OCI-LY3 (cell line): ENCODE data around the gene ROBO1.

ENCODE experiments used
- H2AFZ ChIP-seq: fragments of 200-600, 300-600 bp; shearing (Covaris generic); 2 replicates; pipeline ENCODE4 v1.6.0; 2014; ENCODE audit warnings: antibody characterized with exemption, low read depth, low read length
- H3K27ac ChIP-seq: fragments of 200-600, 300-600 bp; sonication (generic); 2 replicates; pipeline ENCODE4 v1.5.1; 2014; ENCODE audit warnings: mild to moderate bottlenecking, low read length, moderate library complexity, mixed read lengths
- H3K27me3 ChIP-seq: fragments of 200-600, 300-600 bp; sonication (generic); 2 replicates; pipeline ENCODE4 v1.6.1; 2014; ENCODE audit warnings: low read depth, low read length, mixed read lengths
- H3K36me3 ChIP-seq: fragments of 200-600, 300-600 bp; sonication (generic); replicated peaks from 2 replicates; pipeline ENCODE3; 2014; ENCODE audit warnings: low read depth, low read length, mixed read lengths
- H3K4me1 ChIP-seq: fragments of 300-600, 200-600 bp; sonication (generic); 2 replicates; pipeline ENCODE4 v1.6.1; 2014; ENCODE audit warnings: low read length, mixed read lengths
- H3K4me2 ChIP-seq: fragments of 200-600, 300-600 bp; sonication (generic); 2 replicates; pipeline ENCODE4 v1.6.1; 2014; ENCODE audit warnings: low read length, mixed read lengths
- H3K4me3 ChIP-seq: fragments of 300-600, 200-600 bp; sonication (generic); 2 replicates; pipeline ENCODE4 v1.5.1; 2014; ENCODE audit warnings: antibody characterized with exemption, mild to moderate bottlenecking, low read length, moderate library complexity
- H3K79me2 ChIP-seq: fragments of 300-600, 200-600 bp; shearing (Covaris generic); 2 replicates; pipeline ENCODE4 v1.6.1; 2014; ENCODE audit warnings: mild to moderate bottlenecking, low read length, mixed read lengths
- H3K9ac ChIP-seq: fragments of 300-600, 200-600 bp; shearing (Covaris generic); 2 replicates; pipeline ENCODE4 v1.6.0; 2014; ENCODE audit warnings: mild to moderate bottlenecking, low read length, moderate library complexity
- H3K9me3 ChIP-seq: fragments of 200-600, 300-600 bp; shearing (Covaris generic); 2 replicates; pipeline ENCODE4 v1.6.1; 2014; ENCODE audit warnings: low read length, mixed read lengths; ENCODE audit not compliant: insufficient read depth
- H4K20me1 ChIP-seq: fragments of 200-600, 300-600 bp; sonication (generic); 2 replicates; pipeline ENCODE4 v1.6.1; 2016; ENCODE audit warnings: low read length, mixed read lengths; ENCODE audit not compliant: insufficient read depth
- CTCF ChIP-seq: fragments of 200-600, 300-600 bp; sonication (generic); IDR thresholded peaks from 2 replicates; pipeline ENCODE4 v1.5.1; 2014; ENCODE audit warnings: antibody characterized with exemption, low read length, low read depth
- EZH2phosphoT487 ChIP-seq: fragments of 200-600 bp; shearing (Covaris generic); IDR thresholded peaks from 2 replicates; pipeline ENCODE4 v1.6.1; 2018; ENCODE audit warnings: antibody characterized with exemption, mixed run types, low read depth

Gene ROBO1

GRCh38 chr3:79424811-79425210 lies 343.0 kb downstream of the ROBO1 start:
- Histone ChIP-seq H3K79me2 (no peaks in the 10 kb centered on the region), H3K4me2 (no peak overlapping the region), H2AFZ (no peak overlapping the region), H3K36me3 (no peaks in the 10 kb centered on the region), H3K27me3 (no peaks in the 10 kb centered on the region), H3K4me1 (no peaks in the 10 kb centered on the region), H3K27ac (no peak overlapping the region), H3K9ac (no peak overlapping the region), H3K4me3 (no peak overlapping the region), H3K9me3 (0 out of 2 replicates have a peak, but pooled peaks cover 3% of the 10 kb centered on the region), H4K20me1 (no peaks in the 10 kb centered on the region)
- no peak for TF ChIP-seq EZH2phosphoT487
- TF ChIP-seq CTCF = no peak

GRCh38 chr3:79423417-79423816 lies 344.4 kb downstream of the ROBO1 start:
- Histone ChIP-seq H3K4me2 (no peak overlapping the region), H3K4me1 (no peaks in the 10 kb centered on the region), H3K27ac (no peak overlapping the region), H3K9me3 (0 out of 2 replicates have a peak, but pooled peaks cover 3% of the 10 kb centered on the region), H3K27me3 (no peaks in the 10 kb centered on the region), H3K79me2 (no peaks in the 10 kb centered on the region), H4K20me1 (no peaks in the 10 kb centered on the region), H2AFZ (no peak overlapping the region), H3K36me3 (no peaks in the 10 kb centered on the region), H3K4me3 (no peak overlapping the region), H3K9ac (no peak overlapping the region)
- TF ChIP-seq EZH2phosphoT487 (no peak), CTCF (no peak)

GRCh38 chr3:79421273-79421672 lies 346.5 kb downstream of the ROBO1 start:
- TF ChIP-seq CTCF (no peak), EZH2phosphoT487 (no peak)
- no peak overlapping the region for H3K27ac ChIP-seq
- no peak overlapping the region for H2AFZ ChIP-seq
- no peaks in the 10 kb centered on the region for H3K27me3 ChIP-seq
- H3K9me3 ChIP-seq = 0 out of 2 replicates have a peak, but pooled peaks cover 3% of the 10 kb centered on the region
- no peaks in the 10 kb centered on the region for H4K20me1 ChIP-seq
- H3K4me3 ChIP-seq = no peak overlapping the region
- H3K4me1 ChIP-seq = no peaks in the 10 kb centered on the region
- no peaks in the 10 kb centered on the region for H3K79me2 ChIP-seq
- H3K4me2 ChIP-seq = no peak overlapping the region
- H3K36me3 ChIP-seq = no peaks in the 10 kb centered on the region
- no peak overlapping the region for H3K9ac ChIP-seq

- Histone ChIP-seq H3K4me3 (no peak overlapping the region), H3K27ac (no peak overlapping the region), H3K4me2 (no peak overlapping the region), H3K79me2 (no peaks in the 10 kb centered on the region), H3K9me3 (0 out of 2 replicates have a peak, but pooled peaks cover 3% of the 10 kb centered on the region), H3K9ac (no peak overlapping the region), H3K4me1 (no peaks in the 10 kb centered on the region), H2AFZ (no peak overlapping the region), H3K27me3 (no peaks in the 10 kb centered on the region), H3K36me3 (no peaks in the 10 kb centered on the region), H4K20me1 (no peaks in the 10 kb centered on the region)
- TF ChIP-seq EZH2phosphoT487 = no peak
- no peak for TF ChIP-seq CTCF
These were observed 348.8 kb downstream of the ROBO1 start for GRCh38 chr3:79418855-79419621.
